HFFc6 (cell line): ENCODE results near the gene MKRN2. TPM values are rescaled to one million over a fixed set of nuclear protein-coding genes. Genes with fewer than 3 reads are reported as not detected.
A peak's percentile ranks its signal among the peaks of the same experiment; 100 is the strongest.

Source experiments
- DNase-seq: peaks from one replicate; pipeline ENCODE4 v3.0.0-alpha.2; 2018
- H3K27ac Mint-ChIP-seq: 2 replicates; pipeline ENCODE4 v1.8.0; 2020; ENCODE audit warnings: mild to moderate bottlenecking, mixed read lengths
- H3K27me3 Mint-ChIP-seq: 2 replicates; pipeline ENCODE4 v1.8.0; 2021; ENCODE audit warnings: mild to moderate bottlenecking, moderate library complexity, mixed read lengths; ENCODE audit not compliant: insufficient read depth
- H3K36me3 Mint-ChIP-seq: 2 replicates; pipeline ENCODE4 v1.8.0; 2021; ENCODE audit warnings: low read depth, mixed read lengths
- H3K4me1 Mint-ChIP-seq: 2 replicates; pipeline ENCODE4 v1.8.0; 2020; ENCODE audit warnings: low read depth, mixed read lengths
- H3K4me3 Mint-ChIP-seq: 2 replicates; pipeline ENCODE4 v1.8.0; 2020; ENCODE audit warnings: mild to moderate bottlenecking, moderate library complexity, mixed read lengths
- H3K9me3 Mint-ChIP-seq: 2 replicates; pipeline ENCODE4 v1.8.0; 2020; ENCODE audit warnings: mild to moderate bottlenecking, mixed read lengths
- CTCF ChIP-seq: fragments of 200-600 bp; sonication (generic); IDR thresholded peaks from 2 replicates; pipeline ENCODE4 v1.5.0; 2021; ENCODE audit warnings: antibody characterized with exemption, mild to moderate bottlenecking
- total RNA-seq, 6 experiments: library from RNA; stranded (reverse); fragmentation: NEBNext Ultra II Directional; extraction: Animal tissue kit (Norgen Biotek cat#: 25700); gene quantifications; 2 replicates in 1 of 6; 3 replicates in 5 of 6; pipeline ENCODE4 v1.2.3, GENCODE V29; 2021

MKRN2 gene
- total RNA-seq, 6 experiments from 2014 or later, result 31.0 to 35.8 (median 34.8) TPM

- no peak for TF ChIP-seq CTCF
- Mint-ChIP-seq H3K27ac (peak overlapping the region; percentile 66), H3K4me1 (peaks cover 72% of the 10 kb centered on the region), H3K4me3 (no peak overlapping the region), H3K27me3 (no peaks in the 10 kb centered on the region; the same call in 1 of the 2 replicates), H3K36me3 (peaks cover 69% of the 10 kb centered on the region), H3K9me3 (no peaks in the 10 kb centered on the region)
- DNase-seq, result no peak
Observed at GRCh38 chr3:12574661-12575060, 17.8 kb downstream of the MKRN2 start.

- Mint-ChIP-seq H3K27me3 (no peaks in the 10 kb centered on the region; the same call in 1 of the 2 replicates), H3K4me3 (peak overlapping the region; percentile 38), H3K36me3 (peaks cover 54% of the 10 kb centered on the region), H3K4me1 (peaks cover 77% of the 10 kb centered on the region), H3K27ac (peak overlapping the region; percentile 52), H3K9me3 (no peaks in the 10 kb centered on the region)
- DNase-seq, result no peak
- TF ChIP-seq CTCF, result no peak
Observed at GRCh38 chr3:12577379-12577778, 20.5 kb downstream of the MKRN2 start.

GRCh38 chr3:12578742-12579141 is 21.9 kb downstream of the MKRN2 start:
- peaks cover 56% of the 10 kb centered on the region for H3K36me3 Mint-ChIP-seq

GRCh38 chr3:12579456-12579855 is 22.6 kb downstream of the MKRN2 start:
- TF ChIP-seq CTCF, result no peak
- Mint-ChIP-seq H3K27ac (peak overlapping the region; percentile 88), H3K9me3 (no peaks in the 10 kb centered on the region), H3K4me3 (peak overlapping the region; percentile 39), H3K36me3 (peaks cover 55% of the 10 kb centered on the region), H3K27me3 (peaks cover 2% of the 10 kb centered on the region; the same call in 1 of the 2 replicates), H3K4me1 (peaks cover 62% of the 10 kb centered on the region)
- DNase-seq, result no peak

More at GRCh38 chr3:12578742-12579141, 21.9 kb downstream of the MKRN2 start:
- Mint-ChIP-seq H3K27ac (peak overlapping the region; percentile 36; the same call in 1 of the 2 replicates), H3K27me3 (peaks cover 2% of the 10 kb centered on the region; the same call in 1 of the 2 replicates), H3K9me3 (no peaks in the 10 kb centered on the region), H3K4me3 (no peak overlapping the region), H3K4me1 (peaks cover 69% of the 10 kb centered on the region)
- TF ChIP-seq CTCF, result peak; percentile 69
- no peak for DNase-seq

GRCh38 chr3:12579905-12580304 is 23.0 kb downstream of the MKRN2 start:
- H3K27me3 Mint-ChIP-seq, result peaks cover 2% of the 10 kb centered on the region
- peaks cover 57% of the 10 kb centered on the region for H3K36me3 Mint-ChIP-seq
- H3K9me3 Mint-ChIP-seq, result no peaks in the 10 kb centered on the region
- peak overlapping the region; percentile 39 for H3K4me3 Mint-ChIP-seq
- DNase-seq, result peak; percentile 34
- no peak for TF ChIP-seq CTCF
- peak overlapping the region; percentile 88 for H3K27ac Mint-ChIP-seq
- peaks cover 58% of the 10 kb centered on the region for H3K4me1 Mint-ChIP-seq
